ENCODE measurements around the gene PDE9A. TPM values are rescaled to one million over a fixed set of nuclear protein-coding genes. Genes with fewer than 3 reads are reported as not detected.

The PDE9A gene
- total RNA-seq, 1 donor from 2014 or later: 31.4 TPM

- H3K27me3 Mint-ChIP-seq (ENCODE audit: low read depth): no peaks in the 10 kb centered on the region
- H3K9me3 Mint-ChIP-seq: no peaks in the 10 kb centered on the region
- no peak for TF ChIP-seq CTCF (conservative IDR thresholded peaks at IDR 0.05)
- no peak for DNase-seq (ENCODE audit: low read depth, low spot score)
- no peak overlapping the region for H3K27ac Mint-ChIP-seq (ENCODE audit: unreplicated experiment)
- H3K36me3 Mint-ChIP-seq (ENCODE audit: low read depth): no peaks in the 10 kb centered on the region
- no peak overlapping the region for H3K4me3 Mint-ChIP-seq
- H3K4me1 Mint-ChIP-seq: no peaks in the 10 kb centered on the region
These were observed 101.0 kb downstream of the PDE9A start for GRCh38 chr21:42754270-42754933.

- no peak for TF ChIP-seq CTCF (conservative IDR thresholded peaks at IDR 0.05)
- peak overlapping the region; percentile 19 for H3K27ac Mint-ChIP-seq (ENCODE audit: unreplicated experiment)
- no peak for DNase-seq (ENCODE audit: low read depth, low spot score)
- H3K9me3 Mint-ChIP-seq: no peaks in the 10 kb centered on the region
- H3K4me3 Mint-ChIP-seq: no peak overlapping the region
- no peaks in the 10 kb centered on the region for H3K27me3 Mint-ChIP-seq (ENCODE audit: low read depth)
- no peaks in the 10 kb centered on the region for H3K36me3 Mint-ChIP-seq (ENCODE audit: low read depth)
- no peaks in the 10 kb centered on the region for H3K4me1 Mint-ChIP-seq
These were observed 101.7 kb downstream of the PDE9A start for GRCh38 chr21:42755031-42755665.

DNA sequence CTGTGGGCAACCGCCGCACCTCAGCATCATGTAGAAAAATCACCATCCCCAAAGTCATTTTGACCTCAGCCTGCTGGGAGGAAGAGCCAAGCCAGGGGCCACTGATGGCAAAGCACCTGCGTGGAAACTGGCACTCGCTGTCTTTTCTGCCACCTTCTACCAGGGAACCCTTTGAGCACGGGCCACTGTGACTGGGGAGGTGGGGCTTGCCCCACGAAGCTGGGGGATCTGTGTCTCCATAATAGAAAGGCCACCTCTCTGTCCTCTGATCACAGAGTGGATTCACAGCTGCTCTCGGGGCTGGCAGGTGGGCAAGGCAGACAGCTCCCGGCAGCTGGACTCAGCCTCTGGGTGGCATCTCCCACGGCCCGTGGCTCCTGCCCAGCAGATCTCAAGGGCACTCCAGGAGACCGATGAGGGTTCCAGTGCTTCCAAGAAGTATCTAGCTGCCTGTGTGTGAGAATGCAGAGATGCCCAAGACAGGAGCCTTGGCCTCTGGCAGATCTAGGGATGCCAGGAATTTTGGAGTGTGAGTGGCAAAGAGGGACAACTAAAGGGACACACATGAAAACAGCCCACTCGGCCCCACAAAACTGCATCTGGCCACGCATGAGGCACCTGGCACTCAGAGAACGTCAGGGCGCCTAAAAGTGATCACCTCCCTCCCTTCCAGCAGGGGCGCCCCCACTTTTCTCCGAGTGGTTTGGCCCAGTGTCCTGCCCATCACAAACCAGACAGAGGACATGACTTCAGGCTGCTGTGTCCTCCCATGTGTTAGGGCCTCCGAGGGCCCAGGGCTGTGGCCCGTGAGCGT lies 102.6 kb downstream of the PDE9A start:
- DNase-seq (ENCODE audit: low read depth, low spot score): no peak
- Mint-ChIP-seq H3K4me1 (no peaks in the 10 kb centered on the region), H3K27me3 (ENCODE audit: low read depth) (no peaks in the 10 kb centered on the region), H3K36me3 (ENCODE audit: low read depth) (no peaks in the 10 kb centered on the region), H3K4me3 (no peak overlapping the region), H3K27ac (ENCODE audit: unreplicated experiment) (peak overlapping the region; percentile 43), H3K9me3 (no peaks in the 10 kb centered on the region)
- no peak for TF ChIP-seq CTCF (conservative IDR thresholded peaks at IDR 0.05)

GRCh38 chr21:42756580-42757250 lies 103.3 kb downstream of the PDE9A start:
- no peaks in the 10 kb centered on the region for H3K9me3 Mint-ChIP-seq
- no peaks in the 10 kb centered on the region for H3K27me3 Mint-ChIP-seq (ENCODE audit: low read depth)
- no peaks in the 10 kb centered on the region for H3K4me1 Mint-ChIP-seq
- no peak for DNase-seq (ENCODE audit: low read depth, low spot score)
- H3K27ac Mint-ChIP-seq (ENCODE audit: unreplicated experiment): no peak overlapping the region
- no peak overlapping the region for H3K4me3 Mint-ChIP-seq
- H3K36me3 Mint-ChIP-seq (ENCODE audit: low read depth): no peaks in the 10 kb centered on the region
- no peak for TF ChIP-seq CTCF (conservative IDR thresholded peaks at IDR 0.05)

- Mint-ChIP-seq H3K4me1 (no peaks in the 10 kb centered on the region), H3K36me3 (ENCODE audit: low read depth) (no peaks in the 10 kb centered on the region), H3K27ac (ENCODE audit: unreplicated experiment) (no peak overlapping the region), H3K9me3 (no peaks in the 10 kb centered on the region), H3K4me3 (no peak overlapping the region), H3K27me3 (ENCODE audit: low read depth) (no peaks in the 10 kb centered on the region)
- TF ChIP-seq CTCF (conservative IDR thresholded peaks at IDR 0.05): no peak
- DNase-seq (ENCODE audit: low read depth, low spot score): no peak
These were observed 104.0 kb downstream of the PDE9A start for GRCh38 chr21:42757422-42757821.

Data from neural crest cell (in vitro differentiated cells).